Nephron (organoid): ENCODE results near the gene SLC8A1.

Source experiments
- H3K27ac Mint-ChIP-seq, 3 experiments: 2 replicates each; pipeline ENCODE4 v1.8.0; 2020; ENCODE audit warnings: mixed read lengths in 3 of 3, mild to moderate bottlenecking in 2 of 3, moderate library complexity in 1 of 3
- H3K27me3 Mint-ChIP-seq: 2 replicates; pipeline ENCODE4 v1.8.0; 2021; ENCODE audit warnings: low read depth, mild to moderate bottlenecking, moderate library complexity, mixed read lengths
- H3K36me3 Mint-ChIP-seq: 2 replicates; pipeline ENCODE4 v1.8.0; 2020; ENCODE audit warnings: low read depth, mixed read lengths
- H3K4me1 Mint-ChIP-seq: 2 replicates; pipeline ENCODE4 v1.8.0; 2020; ENCODE audit warnings: mixed read lengths
- H3K4me3 Mint-ChIP-seq, 3 experiments: 2 replicates each; pipeline ENCODE4 v1.8.0; 2020; ENCODE audit warnings: mild to moderate bottlenecking in 3 of 3, mixed read lengths in 3 of 3, moderate library complexity in 2 of 3
- H3K9me3 Mint-ChIP-seq: 2 replicates; pipeline ENCODE4 v1.8.0; 2020; ENCODE audit warnings: mixed read lengths
- TF ChIP-seq, protein P1 (sequence below), 3 experiments: fragments of 200-600 bp; sonication (generic); IDR thresholded peaks; one replicate each; pipeline ENCODE4 v1.5.0; 2021; ENCODE audit warnings: antibody characterized with exemption in 3 of 3; ENCODE audit not compliant: unreplicated experiment in 3 of 3

The SLC8A1 gene

DNA sequence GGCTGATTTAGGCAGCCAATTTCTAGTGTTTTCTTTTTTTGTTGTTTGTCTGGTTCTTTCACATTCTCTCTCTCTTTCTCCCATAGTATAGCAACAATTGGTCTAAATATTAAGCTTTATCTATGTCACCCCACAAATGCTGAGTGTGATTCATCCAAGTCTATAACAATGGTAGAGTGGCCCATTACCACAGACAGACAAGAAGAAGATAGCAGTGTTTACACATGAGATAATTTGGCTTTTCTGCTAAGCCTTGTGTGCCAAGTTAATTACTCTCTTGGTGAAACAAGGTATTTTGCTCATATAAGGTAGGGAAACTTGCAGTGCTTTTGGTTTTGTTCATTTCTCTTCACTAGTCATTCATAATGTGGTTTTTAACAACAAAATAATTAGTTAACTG is 166.5 kb downstream of the SLC8A1 start:
- Mint-ChIP-seq H3K4me3 (no peak overlapping the region), H3K36me3 (no peaks in the 10 kb centered on the region), H3K27ac (no peak overlapping the region), H3K9me3 (no peaks in the 10 kb centered on the region), H3K4me1 (peaks cover 54% of the 10 kb centered on the region), H3K27me3 (peaks cover 5% of the 10 kb centered on the region)
- TF ChIP-seq, protein P1, sequence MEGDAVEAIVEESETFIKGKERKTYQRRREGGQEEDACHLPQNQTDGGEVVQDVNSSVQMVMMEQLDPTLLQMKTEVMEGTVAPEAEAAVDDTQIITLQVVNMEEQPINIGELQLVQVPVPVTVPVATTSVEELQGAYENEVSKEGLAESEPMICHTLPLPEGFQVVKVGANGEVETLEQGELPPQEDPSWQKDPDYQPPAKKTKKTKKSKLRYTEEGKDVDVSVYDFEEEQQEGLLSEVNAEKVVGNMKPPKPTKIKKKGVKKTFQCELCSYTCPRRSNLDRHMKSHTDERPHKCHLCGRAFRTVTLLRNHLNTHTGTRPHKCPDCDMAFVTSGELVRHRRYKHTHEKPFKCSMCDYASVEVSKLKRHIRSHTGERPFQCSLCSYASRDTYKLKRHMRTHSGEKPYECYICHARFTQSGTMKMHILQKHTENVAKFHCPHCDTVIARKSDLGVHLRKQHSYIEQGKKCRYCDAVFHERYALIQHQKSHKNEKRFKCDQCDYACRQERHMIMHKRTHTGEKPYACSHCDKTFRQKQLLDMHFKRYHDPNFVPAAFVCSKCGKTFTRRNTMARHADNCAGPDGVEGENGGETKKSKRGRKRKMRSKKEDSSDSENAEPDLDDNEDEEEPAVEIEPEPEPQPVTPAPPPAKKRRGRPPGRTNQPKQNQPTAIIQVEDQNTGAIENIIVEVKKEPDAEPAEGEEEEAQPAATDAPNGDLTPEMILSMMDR (IDR thresholded peaks at IDR 0.05; ENCODE audit: unreplicated experiment in 3 of 3), result no peak

GRCh38 chr2:40284797-40285196 is 167.1 kb downstream of the SLC8A1 start:
- Mint-ChIP-seq H3K9me3 (no peaks in the 10 kb centered on the region), H3K36me3 (no peaks in the 10 kb centered on the region), H3K27me3 (peaks cover 5% of the 10 kb centered on the region), H3K4me3 (no peak overlapping the region), H3K27ac (peak overlapping the region in 1 of 3 experiments; percentile 42), H3K4me1 (peaks cover 60% of the 10 kb centered on the region)
- TF ChIP-seq, protein P1 (IDR thresholded peaks at IDR 0.05; ENCODE audit: unreplicated experiment in 3 of 3), result no peak

DNA sequence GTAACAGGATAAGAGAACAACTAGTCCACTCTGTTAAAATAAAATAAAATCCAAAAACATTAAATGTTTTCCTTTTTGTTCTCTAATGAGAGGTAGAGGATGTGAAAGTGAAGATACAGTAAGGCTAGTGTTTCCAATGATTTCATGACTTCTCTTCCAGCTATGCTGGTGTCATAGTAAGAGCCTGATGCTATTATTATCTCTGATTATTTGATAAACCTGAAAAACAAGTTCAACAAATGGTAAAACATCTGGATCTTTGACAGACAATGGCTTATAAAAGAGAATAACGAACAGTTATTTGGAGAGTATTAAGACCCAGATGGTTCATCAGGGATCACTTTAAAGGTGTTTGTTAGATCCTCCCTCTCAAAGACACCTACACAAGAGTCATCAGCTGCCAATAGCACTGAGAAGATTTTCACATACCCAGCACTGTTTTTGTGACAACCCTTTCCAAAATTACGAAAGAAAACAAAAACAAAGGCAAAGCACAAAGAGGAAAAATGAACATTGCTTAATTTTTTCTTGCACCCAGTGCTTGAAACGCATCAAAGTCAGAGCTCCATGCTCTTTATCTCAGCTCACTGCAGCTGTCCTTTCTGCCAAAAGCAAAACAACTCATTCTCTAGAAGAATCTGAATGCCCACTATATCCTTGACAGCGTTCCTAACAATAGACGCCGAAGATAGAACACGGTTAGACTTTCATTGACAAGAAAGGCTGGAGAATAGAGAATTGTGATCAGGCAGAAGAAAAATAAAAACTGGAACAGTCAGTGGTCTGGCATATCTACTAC is 168.6 kb downstream of the SLC8A1 start:
- Mint-ChIP-seq H3K27me3 (peaks cover 5% of the 10 kb centered on the region), H3K9me3 (no peaks in the 10 kb centered on the region), H3K36me3 (no peaks in the 10 kb centered on the region), H3K4me1 (peaks cover 71% of the 10 kb centered on the region), H3K27ac (peak overlapping the region in 2 of 3 experiments; percentile 31 to 46), H3K4me3 (no peak overlapping the region)
- TF ChIP-seq, protein P1 (IDR thresholded peaks at IDR 0.05; ENCODE audit: unreplicated experiment in 3 of 3), result no peak

GRCh38 chr2:40282428-40282827 is 169.5 kb downstream of the SLC8A1 start:
- peaks cover 2% of the 10 kb centered on the region for H3K27me3 Mint-ChIP-seq
- H3K27ac Mint-ChIP-seq, result peak overlapping the region in 2 of 3 experiments; percentile 49 to 84
- H3K4me1 Mint-ChIP-seq, result peaks cover 65% of the 10 kb centered on the region
- no peaks in the 10 kb centered on the region for H3K36me3 Mint-ChIP-seq
- TF ChIP-seq, protein P1 (IDR thresholded peaks at IDR 0.05; ENCODE audit: unreplicated experiment in 3 of 3), result no peak
- H3K4me3 Mint-ChIP-seq, result peak overlapping the region in 1 of 3 experiments; percentile 31
- no peaks in the 10 kb centered on the region for H3K9me3 Mint-ChIP-seq

DNA sequence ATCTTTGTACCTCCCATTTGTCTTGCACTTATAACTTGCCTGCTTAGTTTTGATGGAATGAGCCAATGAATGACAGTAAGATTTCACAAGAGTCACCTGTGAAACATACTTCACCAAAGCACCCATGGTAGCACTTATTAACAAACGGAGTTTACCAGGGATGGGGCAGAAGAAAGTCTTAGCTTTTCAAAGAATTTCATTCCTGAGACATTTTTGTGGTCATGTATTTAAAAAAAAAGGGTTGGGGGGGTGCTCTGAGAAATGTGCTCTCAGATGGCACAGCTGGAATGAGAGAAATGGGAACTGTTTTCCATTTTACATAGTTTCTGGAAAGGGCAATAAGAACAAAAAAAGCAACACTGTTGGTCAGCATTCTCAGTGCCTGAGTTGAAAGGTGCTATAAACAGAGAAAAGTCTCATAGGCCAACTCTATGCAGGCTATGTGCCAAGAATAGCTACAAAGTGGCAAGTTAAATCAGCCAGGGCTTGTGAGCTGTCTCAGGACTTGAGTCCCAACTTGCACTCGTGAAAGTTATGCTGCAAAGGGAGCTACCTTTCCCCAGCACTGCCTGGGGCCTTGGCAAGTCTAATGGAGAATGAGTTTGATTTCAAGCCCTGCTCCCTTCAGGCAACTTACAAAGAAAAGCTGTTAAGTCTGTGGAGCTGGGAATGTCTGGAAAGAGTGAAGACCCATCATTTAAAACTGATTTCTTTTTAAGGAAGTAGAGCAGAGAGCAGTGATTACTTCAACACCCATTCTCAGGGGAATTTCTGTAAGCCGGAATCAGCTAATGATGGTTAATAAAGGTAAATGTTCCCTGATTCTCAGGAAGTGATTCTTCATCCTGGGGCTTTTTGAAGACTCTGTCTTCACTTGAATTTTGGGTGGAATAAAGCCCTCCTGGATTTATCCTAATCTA is 170.6 kb downstream of the SLC8A1 start:
- Mint-ChIP-seq H3K9me3 (no peaks in the 10 kb centered on the region), H3K27ac (peak overlapping the region; percentile 49 to 87 (median 84)), H3K4me3 (peak overlapping the region in 1 of 3 experiments; percentile 55), H3K36me3 (no peaks in the 10 kb centered on the region), H3K27me3 (no peaks in the 10 kb centered on the region), H3K4me1 (peaks cover 58% of the 10 kb centered on the region)
- TF ChIP-seq, protein P1 (IDR thresholded peaks at IDR 0.05; ENCODE audit: unreplicated experiment in 3 of 3), result no peak
